ENCODE data around the gene TMEM62. TPM values are rescaled to one million over a fixed set of nuclear protein-coding genes. Genes with fewer than 3 reads are reported as not detected.

Gene TMEM62
- total RNA-seq, 1 donor from 2014 or later = 15.3 TPM

DNA sequence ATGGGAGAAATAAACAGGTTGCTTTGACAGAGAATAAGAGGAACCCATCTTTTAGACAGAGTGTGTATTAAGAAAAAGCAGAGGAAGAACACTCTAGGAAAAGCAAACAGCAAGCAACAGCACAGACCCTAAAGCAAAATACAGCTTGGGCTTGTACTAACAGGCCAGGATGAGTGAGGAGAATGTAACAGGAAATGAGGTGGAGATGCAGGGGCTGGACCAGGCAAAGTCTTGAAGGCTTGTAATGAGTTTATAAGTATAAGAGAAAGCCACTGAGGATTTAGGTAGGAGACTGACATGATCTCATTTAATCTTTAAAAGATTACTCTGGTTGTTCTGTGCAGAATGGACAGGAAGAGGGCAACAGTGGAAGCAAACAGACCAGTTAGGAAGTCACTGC is 32.4 kb upstream of the TMEM62 start:
- H3K4me3 Mint-ChIP-seq = peak overlapping the region; percentile 13
- H3K27ac Mint-ChIP-seq (ENCODE audit: unreplicated experiment) = no peak overlapping the region
- peaks cover 33% of the 10 kb centered on the region for H3K36me3 Mint-ChIP-seq (ENCODE audit: low read depth)
- no peak for DNase-seq (ENCODE audit: low read depth, low spot score)
- H3K9me3 Mint-ChIP-seq = no peaks in the 10 kb centered on the region
- TF ChIP-seq, protein P1, sequence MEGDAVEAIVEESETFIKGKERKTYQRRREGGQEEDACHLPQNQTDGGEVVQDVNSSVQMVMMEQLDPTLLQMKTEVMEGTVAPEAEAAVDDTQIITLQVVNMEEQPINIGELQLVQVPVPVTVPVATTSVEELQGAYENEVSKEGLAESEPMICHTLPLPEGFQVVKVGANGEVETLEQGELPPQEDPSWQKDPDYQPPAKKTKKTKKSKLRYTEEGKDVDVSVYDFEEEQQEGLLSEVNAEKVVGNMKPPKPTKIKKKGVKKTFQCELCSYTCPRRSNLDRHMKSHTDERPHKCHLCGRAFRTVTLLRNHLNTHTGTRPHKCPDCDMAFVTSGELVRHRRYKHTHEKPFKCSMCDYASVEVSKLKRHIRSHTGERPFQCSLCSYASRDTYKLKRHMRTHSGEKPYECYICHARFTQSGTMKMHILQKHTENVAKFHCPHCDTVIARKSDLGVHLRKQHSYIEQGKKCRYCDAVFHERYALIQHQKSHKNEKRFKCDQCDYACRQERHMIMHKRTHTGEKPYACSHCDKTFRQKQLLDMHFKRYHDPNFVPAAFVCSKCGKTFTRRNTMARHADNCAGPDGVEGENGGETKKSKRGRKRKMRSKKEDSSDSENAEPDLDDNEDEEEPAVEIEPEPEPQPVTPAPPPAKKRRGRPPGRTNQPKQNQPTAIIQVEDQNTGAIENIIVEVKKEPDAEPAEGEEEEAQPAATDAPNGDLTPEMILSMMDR (conservative IDR thresholded peaks at IDR 0.05) = no peak
- no peaks in the 10 kb centered on the region for H3K27me3 Mint-ChIP-seq (ENCODE audit: low read depth)
- peaks cover 43% of the 10 kb centered on the region for H3K4me1 Mint-ChIP-seq

DNA sequence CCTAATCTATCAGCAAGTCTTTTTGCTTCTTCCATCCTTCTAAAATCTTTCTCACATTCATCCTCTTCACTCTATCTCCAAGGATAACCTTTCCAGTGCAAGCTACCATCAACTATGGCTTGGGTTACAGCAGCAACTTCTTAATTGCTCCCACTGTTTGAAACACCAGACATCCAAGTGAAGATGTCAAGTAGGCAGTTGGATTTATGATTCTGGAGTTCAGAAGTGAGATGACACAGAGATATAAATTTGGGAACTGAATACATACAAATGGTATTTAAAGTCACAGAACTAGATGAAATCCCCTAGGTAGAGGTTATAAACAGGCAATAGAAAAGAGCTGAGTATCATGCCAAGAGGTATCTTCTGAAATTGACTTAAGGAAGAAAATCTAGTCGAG is 31.2 kb upstream of the TMEM62 start:
- DNase-seq (ENCODE audit: low read depth, low spot score) = no peak
- Mint-ChIP-seq H3K27ac (ENCODE audit: unreplicated experiment) (no peak overlapping the region), H3K36me3 (ENCODE audit: low read depth) (peaks cover 29% of the 10 kb centered on the region), H3K9me3 (no peaks in the 10 kb centered on the region), H3K4me1 (peaks cover 53% of the 10 kb centered on the region), H3K4me3 (peak overlapping the region; percentile 29), H3K27me3 (ENCODE audit: low read depth) (no peaks in the 10 kb centered on the region)
- TF ChIP-seq, protein P1 (conservative IDR thresholded peaks at IDR 0.05) = no peak

DNA sequence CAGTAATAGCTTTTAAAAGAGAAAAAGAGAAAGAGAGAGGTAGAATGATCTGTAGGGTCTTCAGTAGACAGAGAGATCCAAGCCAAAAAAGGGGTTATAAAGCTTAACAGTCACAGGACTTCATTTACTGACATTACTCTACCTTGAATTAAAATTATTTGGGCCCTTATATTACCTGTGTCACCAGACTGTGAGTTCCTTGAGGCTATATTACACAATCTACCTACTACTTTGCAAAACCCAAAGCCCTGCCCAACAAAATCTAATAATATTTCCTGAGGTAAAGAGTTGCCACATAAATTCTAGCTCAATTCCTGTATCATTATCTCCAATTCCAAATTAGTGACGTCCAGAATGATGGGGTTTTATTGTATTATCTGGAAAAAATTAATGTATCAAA is 29.5 kb upstream of the TMEM62 start:
- TF ChIP-seq, protein P1 (conservative IDR thresholded peaks at IDR 0.05) = no peak
- H3K4me3 Mint-ChIP-seq = peak overlapping the region; percentile 73
- no peaks in the 10 kb centered on the region for H3K9me3 Mint-ChIP-seq
- H3K36me3 Mint-ChIP-seq (ENCODE audit: low read depth) = peaks cover 23% of the 10 kb centered on the region
- peaks cover 53% of the 10 kb centered on the region for H3K4me1 Mint-ChIP-seq
- H3K27me3 Mint-ChIP-seq (ENCODE audit: low read depth) = peaks cover 7% of the 10 kb centered on the region
- DNase-seq (ENCODE audit: low read depth, low spot score) = no peak
- no peak overlapping the region for H3K27ac Mint-ChIP-seq (ENCODE audit: unreplicated experiment)

DNA sequence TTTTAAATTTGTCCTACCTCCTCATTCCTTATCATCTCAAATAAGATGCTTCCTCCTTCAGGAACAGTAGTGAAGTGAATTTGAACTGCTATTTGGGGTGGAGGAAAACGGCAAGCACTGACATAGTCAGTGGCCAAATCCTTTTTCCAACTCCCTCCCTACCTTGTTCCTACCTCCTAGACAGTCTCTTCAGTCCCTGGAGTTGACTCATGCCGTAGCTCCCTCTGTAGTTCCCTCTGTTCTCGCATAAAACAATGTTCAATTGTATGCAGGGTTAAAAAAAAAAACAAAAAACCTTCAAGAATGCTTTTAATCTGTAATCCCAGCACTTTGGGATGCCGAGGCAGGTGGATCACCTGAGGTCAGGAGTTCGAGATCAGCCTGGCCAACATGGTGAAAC is 29.0 kb upstream of the TMEM62 start:
- no peak overlapping the region for H3K27ac Mint-ChIP-seq (ENCODE audit: unreplicated experiment)
- no peaks in the 10 kb centered on the region for H3K9me3 Mint-ChIP-seq
- H3K36me3 Mint-ChIP-seq (ENCODE audit: low read depth) = peaks cover 23% of the 10 kb centered on the region
- peaks cover 9% of the 10 kb centered on the region for H3K27me3 Mint-ChIP-seq (ENCODE audit: low read depth)
- no peak for DNase-seq (ENCODE audit: low read depth, low spot score)
- peak overlapping the region; percentile 58 for H3K4me3 Mint-ChIP-seq
- H3K4me1 Mint-ChIP-seq = peaks cover 53% of the 10 kb centered on the region
- TF ChIP-seq, protein P1 (conservative IDR thresholded peaks at IDR 0.05) = no peak

DNA sequence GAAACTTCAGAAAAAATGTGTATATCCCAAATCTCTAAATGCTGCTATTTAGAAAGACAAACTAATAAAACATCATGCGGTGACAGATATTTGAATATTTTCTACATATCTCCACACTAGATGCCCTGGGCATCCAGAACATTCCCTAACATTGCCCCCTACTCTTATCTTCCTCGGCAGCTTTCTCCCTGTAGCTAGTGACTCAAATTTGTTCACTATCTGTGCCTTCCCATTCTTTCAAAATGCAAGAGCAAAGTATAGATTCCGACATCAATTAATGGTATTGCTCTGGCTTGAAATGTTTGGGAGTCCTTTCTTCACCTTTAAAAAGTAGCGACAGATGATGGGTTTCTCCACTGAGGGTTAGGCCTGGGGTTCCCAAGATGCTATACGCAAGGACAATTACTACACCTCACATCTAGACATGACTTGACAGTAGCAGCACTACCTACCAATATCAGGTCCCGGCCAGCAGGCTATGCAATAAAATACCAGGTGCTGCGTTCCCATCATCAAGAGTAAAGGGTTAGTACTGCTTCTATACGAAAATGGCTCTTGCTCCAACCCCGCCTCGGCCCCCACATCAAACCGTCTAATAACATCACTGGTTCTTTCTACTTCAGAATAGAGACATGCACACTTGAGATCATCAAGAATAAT is 28.2 kb upstream of the TMEM62 start:
- peaks cover 19% of the 10 kb centered on the region for H3K36me3 Mint-ChIP-seq (ENCODE audit: low read depth)
- peak overlapping the region; percentile 97 for H3K27ac Mint-ChIP-seq (ENCODE audit: unreplicated experiment)
- H3K27me3 Mint-ChIP-seq (ENCODE audit: low read depth) = peaks cover 9% of the 10 kb centered on the region
- DNase-seq (ENCODE audit: low read depth, low spot score) = no peak
- TF ChIP-seq, protein P1 (conservative IDR thresholded peaks at IDR 0.05) = no peak
- no peaks in the 10 kb centered on the region for H3K9me3 Mint-ChIP-seq
- H3K4me1 Mint-ChIP-seq = peaks cover 51% of the 10 kb centered on the region
- H3K4me3 Mint-ChIP-seq = peak overlapping the region; percentile 99

Data from neural crest cell (in vitro differentiated cells).